Kidney epithelial cell (primary cell): ENCODE data around the gene HYI. TPM values are rescaled to one million over a fixed set of nuclear protein-coding genes. Genes with fewer than 3 reads are reported as not detected.

Experiments used
- DNase-seq: peaks from one replicate; pipeline ENCODE4 v3.0.0-alpha.2; 2010; ENCODE audit warnings: low read depth
- H3K27me3 ChIP-seq: 2 replicates; pipeline ENCODE4 v1.6.0; 2011; ENCODE audit warnings: low read length; ENCODE audit not compliant: control insufficient read depth, insufficient read depth
- H3K36me3 ChIP-seq: 2 replicates; pipeline ENCODE4 v1.5.1; 2011; ENCODE audit warnings: low read length; ENCODE audit not compliant: control insufficient read depth, insufficient read depth
- H3K4me3 ChIP-seq: 2 replicates; pipeline ENCODE4 v1.5.1; 2011; ENCODE audit warnings: low read depth, mild to moderate bottlenecking, control low read depth, low read length
- total RNA-seq: library from RNA; depleted of rRNA; stranded (reverse); fragments of >200 nt; gene quantifications from 2 replicates; pipeline ENCODE4 v1.2.3, GENCODE V29; 2015
- TF ChIP-seq, protein P1 (sequence below): IDR thresholded peaks from 2 replicates; pipeline ENCODE4 v1.5.1; 2011; ENCODE audit warnings: mild to moderate bottlenecking, moderate library complexity, low read length, control low read depth, inconsistent platforms; ENCODE audit not compliant: insufficient read depth, poor library complexity, severe bottlenecking

HYI gene
- total RNA-seq, 1 donor from 2014 or later, result 133 TPM

DNA sequence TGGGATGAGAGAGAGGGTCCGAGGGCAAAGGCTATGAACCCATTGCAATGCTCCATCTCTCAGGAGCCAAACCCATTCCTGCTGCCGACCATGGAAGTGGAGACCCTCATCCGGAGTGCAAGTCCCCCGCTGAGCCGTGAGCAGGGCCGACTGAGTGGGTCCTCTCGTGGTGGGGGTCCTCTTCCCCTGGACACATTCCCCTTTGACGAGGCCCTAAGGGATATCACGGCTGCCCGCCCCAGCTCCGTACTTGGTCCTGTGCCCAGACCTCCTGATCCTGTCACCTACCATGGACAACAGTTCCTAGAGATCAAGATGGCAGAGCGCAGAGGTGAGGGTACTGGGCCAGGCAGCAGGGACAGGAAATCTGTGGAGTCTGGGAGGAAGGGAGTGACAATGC, 11.0 kb downstream of the HYI start:
- Histone ChIP-seq H3K4me3 (no peak overlapping the region), H3K27me3 (no peaks in the 10 kb centered on the region), H3K36me3 (no peaks in the 10 kb centered on the region)
- no peak for DNase-seq
- TF ChIP-seq, protein P1, sequence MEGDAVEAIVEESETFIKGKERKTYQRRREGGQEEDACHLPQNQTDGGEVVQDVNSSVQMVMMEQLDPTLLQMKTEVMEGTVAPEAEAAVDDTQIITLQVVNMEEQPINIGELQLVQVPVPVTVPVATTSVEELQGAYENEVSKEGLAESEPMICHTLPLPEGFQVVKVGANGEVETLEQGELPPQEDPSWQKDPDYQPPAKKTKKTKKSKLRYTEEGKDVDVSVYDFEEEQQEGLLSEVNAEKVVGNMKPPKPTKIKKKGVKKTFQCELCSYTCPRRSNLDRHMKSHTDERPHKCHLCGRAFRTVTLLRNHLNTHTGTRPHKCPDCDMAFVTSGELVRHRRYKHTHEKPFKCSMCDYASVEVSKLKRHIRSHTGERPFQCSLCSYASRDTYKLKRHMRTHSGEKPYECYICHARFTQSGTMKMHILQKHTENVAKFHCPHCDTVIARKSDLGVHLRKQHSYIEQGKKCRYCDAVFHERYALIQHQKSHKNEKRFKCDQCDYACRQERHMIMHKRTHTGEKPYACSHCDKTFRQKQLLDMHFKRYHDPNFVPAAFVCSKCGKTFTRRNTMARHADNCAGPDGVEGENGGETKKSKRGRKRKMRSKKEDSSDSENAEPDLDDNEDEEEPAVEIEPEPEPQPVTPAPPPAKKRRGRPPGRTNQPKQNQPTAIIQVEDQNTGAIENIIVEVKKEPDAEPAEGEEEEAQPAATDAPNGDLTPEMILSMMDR, result no peak

- H3K27me3 ChIP-seq, result no peaks in the 10 kb centered on the region
- TF ChIP-seq, protein P1, result no peak
- no peak for DNase-seq
- no peaks in the 10 kb centered on the region for H3K36me3 ChIP-seq
- H3K4me3 ChIP-seq, result no peak overlapping the region
Observed at GRCh38 chr1:43441894-43442637, 11.7 kb downstream of the HYI start.

DNA sequence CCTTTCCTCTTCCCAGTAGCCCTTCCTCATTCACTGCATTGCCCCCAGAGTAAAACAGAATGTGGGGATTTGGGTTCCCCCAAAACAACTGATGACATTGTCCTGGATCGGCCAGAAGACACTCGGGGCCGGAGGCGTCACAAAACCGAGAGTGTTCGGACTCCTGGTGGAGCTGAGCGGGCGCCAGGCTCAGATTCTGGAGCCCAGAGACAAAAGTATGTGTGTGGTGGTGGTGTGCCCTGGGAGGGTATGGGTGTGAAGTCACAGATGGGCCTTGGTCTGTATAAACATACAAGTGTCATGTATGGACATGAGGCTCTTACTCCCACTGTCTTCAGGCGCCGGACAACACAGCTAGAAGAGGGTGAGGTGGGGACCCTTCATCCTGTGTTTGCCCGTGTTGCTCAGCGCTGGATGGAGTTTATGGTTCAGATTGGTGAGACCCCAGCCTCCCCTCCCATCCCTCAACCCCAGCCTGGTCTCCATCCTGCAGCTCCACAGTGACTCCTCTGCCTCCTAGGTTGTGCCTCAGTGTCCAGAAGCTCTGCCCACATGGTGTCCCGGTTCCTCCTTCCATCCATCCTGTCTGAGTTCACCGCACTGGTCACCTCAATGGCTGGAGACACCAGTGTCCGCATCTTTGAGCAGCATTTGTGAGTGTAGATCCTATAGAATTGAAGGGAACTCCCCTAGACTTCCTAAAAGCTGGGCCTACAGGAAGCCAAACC, 12.4 kb downstream of the HYI start:
- Histone ChIP-seq H3K36me3 (no peaks in the 10 kb centered on the region), H3K4me3 (no peak overlapping the region), H3K27me3 (no peaks in the 10 kb centered on the region)
- TF ChIP-seq, protein P1, result no peak
- DNase-seq, result no peak

- DNase-seq, result no peak
- TF ChIP-seq, protein P1, result no peak
- Histone ChIP-seq H3K27me3 (no peaks in the 10 kb centered on the region), H3K4me3 (no peak overlapping the region), H3K36me3 (no peaks in the 10 kb centered on the region)
Observed at GRCh38 chr1:43440358-43440757, 13.4 kb downstream of the HYI start.

- TF ChIP-seq, protein P1, result no peak
- no peaks in the 10 kb centered on the region for H3K36me3 ChIP-seq
- no peak overlapping the region for H3K4me3 ChIP-seq
- no peak for DNase-seq
- no peaks in the 10 kb centered on the region for H3K27me3 ChIP-seq
Observed at GRCh38 chr1:43439781-43440180, 13.9 kb downstream of the HYI start.
